ENCODE results near the gene PRR3.

Gene PRR3

DNA sequence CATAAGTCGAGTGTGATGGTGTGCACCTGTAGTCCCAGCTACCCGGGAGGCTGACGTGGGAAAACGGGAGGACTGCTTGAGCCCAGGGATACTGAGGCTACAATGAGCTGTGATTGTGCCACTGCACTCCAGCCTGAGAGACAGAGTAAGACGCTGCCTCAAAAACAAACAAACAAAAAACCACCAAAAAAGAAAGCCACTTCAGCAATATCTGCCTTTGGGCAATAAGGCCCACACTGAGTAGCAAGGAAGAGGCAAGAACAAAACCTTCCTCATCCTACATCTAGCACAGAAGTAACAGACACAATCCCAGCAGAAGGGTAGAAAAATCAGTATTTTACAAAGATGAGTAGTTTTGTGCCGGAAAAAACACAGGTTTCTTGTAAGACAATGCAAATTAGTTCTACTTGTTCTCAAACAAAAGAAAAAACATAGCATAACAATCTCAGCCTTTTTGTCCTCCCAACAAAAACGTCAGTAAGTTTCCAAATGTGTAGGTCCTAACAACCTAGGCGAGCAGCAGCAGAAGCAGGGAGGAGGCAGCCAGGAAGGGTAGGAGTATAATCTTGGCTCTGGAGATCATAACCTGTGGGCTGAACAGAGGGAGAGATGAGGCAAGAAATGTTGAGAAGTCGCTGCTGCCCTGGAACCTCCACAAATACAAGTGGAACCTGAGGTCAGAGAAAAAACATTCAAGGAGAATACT is 54.2 kb downstream of the PRR3 start:
- DNase-seq (ENCODE audit: low read depth in 1 of 2, low spot score in 1 of 2) = no peak

DNA sequence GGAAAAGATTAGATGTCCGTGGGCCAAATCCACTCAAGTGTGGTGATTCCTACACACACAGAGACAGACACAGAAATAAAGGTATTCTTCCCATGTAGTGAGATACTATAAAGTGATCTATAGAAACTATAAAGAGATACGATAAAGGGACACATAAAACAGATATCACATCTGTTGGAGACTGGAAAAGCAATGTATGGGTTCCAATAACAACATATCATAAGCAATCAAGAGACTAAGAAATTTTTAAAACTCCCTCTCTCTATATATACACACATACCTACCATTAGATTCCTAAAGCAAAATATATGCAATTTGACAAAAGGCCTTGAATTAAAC is 54.7 kb downstream of the PRR3 start:
- no peak for DNase-seq (ENCODE audit: low read depth in 1 of 2, low spot score in 1 of 2)

DNA sequence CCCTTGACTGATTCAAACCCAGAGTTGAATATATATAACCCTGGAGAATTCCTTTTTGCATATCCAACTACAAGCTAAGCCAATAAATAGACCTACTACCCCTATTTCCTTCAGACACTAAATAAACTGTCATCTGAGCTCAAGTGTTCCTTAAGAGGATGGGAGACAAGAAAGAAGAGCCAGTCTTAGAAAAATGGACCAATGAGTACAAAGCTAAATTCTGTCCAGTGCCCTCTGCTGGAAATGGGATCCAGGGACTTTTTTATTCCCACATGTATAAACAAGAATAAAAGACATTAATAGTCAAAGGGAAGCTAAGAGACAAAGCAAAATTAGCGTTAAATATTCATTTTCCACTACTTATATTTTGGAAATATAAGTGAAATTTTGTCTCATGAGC is 55.1 kb downstream of the PRR3 start:
- no peak for DNase-seq (ENCODE audit: low read depth in 1 of 2, low spot score in 1 of 2)

DNA sequence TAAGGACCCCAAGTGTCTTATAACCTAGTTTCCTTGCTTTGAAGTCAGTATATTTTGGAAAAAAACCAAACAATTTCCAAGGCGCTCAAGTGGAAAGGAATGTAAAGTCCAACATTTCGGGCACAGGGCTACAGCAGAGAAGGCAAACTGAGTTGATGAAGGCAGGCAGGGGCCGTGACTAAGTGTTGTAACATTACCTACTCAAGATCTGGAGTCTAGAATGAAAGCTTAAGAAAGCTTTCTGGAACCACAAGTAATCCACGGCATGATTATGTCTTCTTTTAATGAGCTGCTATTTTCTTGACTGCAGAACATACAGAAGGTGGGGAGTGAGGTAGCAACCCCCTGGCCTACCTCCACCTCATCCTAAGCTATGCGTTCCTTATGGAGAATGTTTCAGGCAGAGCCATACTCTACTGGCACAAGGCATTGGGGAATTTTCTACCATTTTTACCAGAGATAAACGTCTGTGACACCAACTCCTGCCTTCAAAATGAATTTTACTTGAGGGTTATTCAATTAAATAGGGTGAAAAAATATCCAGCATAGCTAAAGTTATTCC is 55.7 kb downstream of the PRR3 start:
- no peak for DNase-seq (ENCODE audit: low read depth in 1 of 2, low spot score in 1 of 2)
